HepG2 (cell line): ENCODE results near the gene ANXA5. TPM values are rescaled to one million over a fixed set of nuclear protein-coding genes. Genes with fewer than 3 reads are reported as not detected.

ENCODE experiments used
- ATAC-seq: fragments of 200-7000 bp; cut with Tn5 transposase; 3 replicates; pipeline ENCODE4 v1.9.1; 2020; ENCODE audit warnings: mild to moderate bottlenecking, moderate library complexity
- BruUV-seq: library from RNA; stranded (reverse); fragments of 400-500 nt; replicated peaks from 2 replicates; lab custom pipeline; 2021; lab: Mats Ljungman, UMichigan
- CTCF ChIA-PET: fragments of 300-600 bp; formaldehyde crosslinking; extraction: SDS; loops from one replicate; lab custom pipeline; 2021; ENCODE audit warnings: low total read pairs, inconsistent platforms, low intra/inter-chr PET ratio; lab: Yijun Ruan, JAX
- POLR2A ChIA-PET: fragments of 350-600 bp; sonication (Branson Sonifier 250); formaldehyde crosslinking; loops from one replicate; lab custom pipeline; 2020; ENCODE audit warnings: antibody characterized with exemption, inconsistent platforms; lab: Yijun Ruan, JAX
- DNase-seq: peaks from one replicate; pipeline ENCODE4 v3.0.0-alpha.2; 2015; ENCODE audit warnings: low spot score
- FAIRE-seq: peaks from 3 replicates; lab custom pipeline; 2011; peaks lifted over from hg19 to GRCh38; lab: Jason Lieb, UNC
- H2AFZ ChIP-seq: one replicate; pipeline ENCODE4 v1.6.1; 2011; ENCODE audit warnings: low read length, inconsistent platforms
- H3K27ac ChIP-seq: fragments of 300-600 bp; 3 replicates; pipeline ENCODE4 v1.8.0; 2011; ENCODE audit warnings: mixed run types, mild to moderate bottlenecking, mixed read lengths, low read length, inconsistent platforms; ENCODE audit not compliant: insufficient read depth; ENCODE audit errors: extremely low read length
- H3K27me3 ChIP-seq, 2 experiments: fragments of 200-600 bp in 1 of 2; 2 replicates in 1 of 2; 3 replicates in 1 of 2; pipeline versions ENCODE4 v1.6.0 to v1.8.0; 2011; ENCODE audit warnings: low read length in 2 of 2, mild to moderate bottlenecking in 2 of 2, moderate library complexity in 2 of 2, inconsistent platforms in 1 of 2; ENCODE audit not compliant: insufficient read depth in 2 of 2, control insufficient read depth in 1 of 2
- H3K36me3 ChIP-seq, 2 experiments: fragments of 200-600 bp in 1 of 2; replicated peaks in 1 of 2; 2 replicates in 1 of 2; 3 replicates in 1 of 2; pipeline versions ENCODE4 v1.5.1 to v1.8.0; 2011; ENCODE audit warnings: low read length in 2 of 2, inconsistent platforms in 1 of 2; ENCODE audit not compliant: insufficient read depth in 2 of 2, control insufficient read depth in 1 of 2
- H3K4me1 ChIP-seq: 2 replicates; pipeline ENCODE4 v1.5.1; 2012; ENCODE audit warnings: low read length, inconsistent platforms; ENCODE audit not compliant: insufficient read depth
- H3K4me2 ChIP-seq: 2 replicates; pipeline ENCODE4 v1.6.0; 2011; ENCODE audit warnings: low read depth, low read length, inconsistent platforms
- H3K4me3 ChIP-seq, 3 experiments: fragments of 200-600 bp in 1 of 3; sonication (generic), shearing (Covaris generic) in 1 of 3; replicated peaks in 1 of 3; 2 replicates each; pipeline ENCODE4 v1.5.1; 2011 to 2016; ENCODE audit warnings: low read length in 3 of 3, inconsistent platforms in 2 of 3, low read depth in 2 of 3, mild to moderate bottlenecking in 2 of 3, control low read depth in 1 of 3, mixed read lengths in 1 of 3; ENCODE audit not compliant: insufficient read depth in 1 of 3
- H3K79me2 ChIP-seq: one replicate; pipeline ENCODE4 v1.6.1; 2011; ENCODE audit warnings: low read length, inconsistent platforms; ENCODE audit not compliant: insufficient read depth
- H3K9ac ChIP-seq: 2 replicates; pipeline ENCODE4 v1.6.0; 2011; ENCODE audit warnings: mild to moderate bottlenecking, low read depth, low read length, inconsistent platforms; ENCODE audit not compliant: insufficient read depth
- H3K9me3 ChIP-seq: 2 replicates; pipeline ENCODE4 v1.5.1; 2012; ENCODE audit warnings: mild to moderate bottlenecking, low read length
- H4K20me1 ChIP-seq: 2 replicates; pipeline ENCODE4 v1.6.0; 2011; ENCODE audit warnings: inconsistent platforms, mild to moderate bottlenecking, low read length, moderate library complexity; ENCODE audit not compliant: insufficient read depth
- ARID2 ChIP-seq: sonication (generic); formaldehyde crosslinking; IDR thresholded peaks from 2 replicates; pipeline ENCODE4 v1.8.1; 2022; ENCODE audit warnings: mild to moderate bottlenecking, missing genetic modification reagents, borderline replicate concordance
- ARNTL ChIP-seq: sonication (generic); formaldehyde crosslinking; IDR thresholded peaks from 2 replicates; pipeline ENCODE4 v1.4.0; 2020; ENCODE audit warnings: mild to moderate bottlenecking, missing genetic modification reagents
- CEBPG ChIP-seq: IDR thresholded peaks from 2 replicates; pipeline ENCODE4 v1.6.1; 2016
- JUND ChIP-seq: sonication (generic); formaldehyde crosslinking; IDR thresholded peaks from 2 replicates; pipeline ENCODE4 v1.8.0; 2022; ENCODE audit warnings: mild to moderate bottlenecking, missing genetic modification reagents
- ONECUT2 ChIP-seq: sonication (generic); formaldehyde crosslinking; IDR thresholded peaks from 2 replicates; pipeline ENCODE4 v1.4.0; 2020; ENCODE audit warnings: missing genetic modification reagents
- SRY ChIP-seq: sonication (generic); formaldehyde crosslinking; IDR thresholded peaks from 2 replicates; pipeline ENCODE4 v1.8.0; 2022; ENCODE audit warnings: mild to moderate bottlenecking, missing genetic modification reagents
- ZBTB8A ChIP-seq: sonication (generic); formaldehyde crosslinking; IDR thresholded peaks from 2 replicates; pipeline ENCODE4 v1.4.0; 2020; ENCODE audit warnings: mild to moderate bottlenecking, low read depth, missing genetic modification reagents, borderline replicate concordance
- ZFP36L1 ChIP-seq: sonication (generic); formaldehyde crosslinking; IDR thresholded peaks from 2 replicates; pipeline ENCODE4 v1.8.0; 2022; ENCODE audit warnings: mild to moderate bottlenecking, missing genetic modification reagents, moderate library complexity
- ZFX ChIP-seq: sonication (generic); formaldehyde crosslinking; IDR thresholded peaks from 2 replicates; pipeline ENCODE4 v1.4.0; 2020; ENCODE audit warnings: mild to moderate bottlenecking, low read depth, missing genetic modification reagents, moderate library complexity
- ZNF232 ChIP-seq: sonication (generic); formaldehyde crosslinking; IDR thresholded peaks from 2 replicates; pipeline ENCODE4 v1.4.0; 2020; ENCODE audit warnings: missing genetic modification reagents, borderline replicate concordance
- ZNF782 ChIP-seq: sonication (generic); formaldehyde crosslinking; IDR thresholded peaks from 2 replicates; pipeline ENCODE4 v1.4.0; 2020; ENCODE audit warnings: missing genetic modification reagents, mild to moderate bottlenecking, borderline replicate concordance
- WGBS: methylation state at CpG from one replicate; pipeline ENCODE4 v1.1.6; 2017; ENCODE audit warnings: low lambda C conversion rate; 5-methylcytosine and 5-hydroxymethylcytosine counted together
- in situ Hi-C: cut with HindIII; loops from 2 replicates; pipeline ENCODE4 v1.10.0; 2017; ENCODE audit warnings: low pct_unique_long_range_greater_than_20kb; ENCODE audit not compliant: extremely low pct_ligation_motif_present
- intact Hi-C: fragments of 100-400 bp; cut with micrococcal nuclease; formaldehyde crosslinking; loops from one replicate; pipeline ENCODE4 v1.10.0; 2022; ENCODE audit not compliant: unreplicated experiment
- polyA plus RNA-seq, 8 experiments: library from polyadenylated mRNA; depleted of rRNA in 3 of 8; stranded (reverse) in 7 of 8; unstranded in 1 of 8; fragments of >200 nt; fragmentation: Illumina TruSeq in 4 of 8; extraction: Trizol in 4 of 8; gene quantifications; 2 replicates each; pipeline versions ENCODE4 v1.2.1 to v1.2.3, GENCODE V29; 2011 to 2016; ENCODE audit warnings: low read depth in 4 of 8, missing spikeins in 1 of 8, mixed read lengths in 1 of 8; ENCODE audit not compliant: insufficient read depth in 1 of 8
- total RNA-seq, 5 experiments: library from RNA; depleted of rRNA; stranded (reverse); fragments of >200 nt; fragmentation: Illumina TruSeq; extraction: Trizol; gene quantifications; 2 replicates each; pipeline ENCODE4 v1.2.3, GENCODE V29; 2016; ENCODE audit warnings: low read depth in 1 of 5
- TF ChIP-seq, protein P1 (sequence below): sonication (generic); formaldehyde crosslinking; conservative IDR thresholded peaks from 2 replicates; pipeline ENCODE4 v1.4.0; 2020; ENCODE audit warnings: missing genetic modification reagents
- TF ChIP-seq, protein P2 (sequence below): sonication (generic); formaldehyde crosslinking; IDR thresholded peaks from 2 replicates; pipeline ENCODE4 v1.5.1; 2020; ENCODE audit warnings: missing genetic modification reagents, mild to moderate bottlenecking, borderline replicate concordance

Gene ANXA5
- total and polyA plus RNA-seq, 2 of the 13 experiments (the other 11 are each of a cell fraction or from before 2014, with no cell fraction given), result 209 to 342 TPM

DNA sequence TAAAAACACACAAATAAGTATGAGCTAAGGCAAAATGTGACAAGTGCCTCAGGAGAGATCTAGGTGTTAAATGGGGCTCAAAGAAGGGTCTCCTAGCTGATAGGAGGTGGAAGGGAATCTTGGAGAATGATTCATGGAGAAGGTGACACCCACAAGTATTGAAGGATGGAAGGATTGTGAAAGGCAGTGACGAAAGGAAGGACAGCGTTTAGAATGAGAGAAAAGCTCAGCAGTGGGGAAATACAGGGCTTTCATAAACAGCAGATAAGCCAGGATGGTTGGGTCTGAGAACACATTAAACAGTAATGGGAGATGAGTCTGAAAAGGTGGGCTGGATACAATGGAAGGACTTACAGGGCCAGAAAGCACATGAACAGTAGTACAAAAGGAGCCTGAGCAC lies 11.5 kb downstream of the ANXA5 start (continued):
- no peak for TF ChIP-seq ZFX

DNA sequence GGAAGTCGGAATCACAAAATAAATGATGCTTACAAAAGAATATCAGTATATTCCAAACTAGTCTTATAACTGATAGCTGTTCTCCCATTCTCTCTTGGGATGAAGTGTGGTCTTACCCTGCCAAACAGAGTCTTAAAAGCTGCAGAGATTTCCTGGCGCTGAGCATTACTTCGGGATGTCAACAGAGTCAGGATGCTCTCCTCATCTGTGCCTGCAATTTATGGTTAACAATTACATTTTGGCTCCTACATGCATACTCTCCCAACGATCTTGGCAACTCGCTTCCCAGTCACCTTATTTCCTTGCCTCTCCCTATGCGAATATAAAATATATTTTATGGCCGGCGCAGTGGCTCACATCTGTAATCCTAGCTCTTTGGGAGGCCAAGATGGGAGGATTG lies 12.2 kb downstream of the ANXA5 start:
- H3K27me3 ChIP-seq, result no peaks in the 10 kb centered on the region
- BruUV-seq, result no TSS peak
- no peaks in the 10 kb centered on the region for H3K9me3 ChIP-seq
- no peak overlapping the region for H3K27ac ChIP-seq
- H3K9ac ChIP-seq, result no peak overlapping the region
- 98% methylated on average over 8 of the region's 8 CpGs for WGBS
- no peak for FAIRE-seq
- ATAC-seq, result no peak
- H3K4me3 ChIP-seq, result no peak overlapping the region
- no peak for TF ChIP-seq ZNF782 (CRISPR knock-in tag)
- no peak for DNase-seq
- CTCF ChIA-PET, result no interaction called here
- H3K4me2 ChIP-seq, result no peak overlapping the region
- POLR2A ChIA-PET, result interaction anchor here (1.1 kb wide), 1 partner anchor 9 kb away, joined by 4 read pairs; no protein-coding TSS in a partner anchor
- in situ Hi-C loops, result no loop called here
- no peak overlapping the region for H2AFZ ChIP-seq
- H4K20me1 ChIP-seq, result peaks cover 11% of the 10 kb centered on the region
- peaks cover 21% of the 10 kb centered on the region for H3K4me1 ChIP-seq
- peaks cover 28% of the 10 kb centered on the region for H3K79me2 ChIP-seq
- intact Hi-C loops, result no loop called here
- H3K36me3 ChIP-seq, result peaks cover 22 to 62% of the 10 kb centered on the region in 2 experiments

DNA sequence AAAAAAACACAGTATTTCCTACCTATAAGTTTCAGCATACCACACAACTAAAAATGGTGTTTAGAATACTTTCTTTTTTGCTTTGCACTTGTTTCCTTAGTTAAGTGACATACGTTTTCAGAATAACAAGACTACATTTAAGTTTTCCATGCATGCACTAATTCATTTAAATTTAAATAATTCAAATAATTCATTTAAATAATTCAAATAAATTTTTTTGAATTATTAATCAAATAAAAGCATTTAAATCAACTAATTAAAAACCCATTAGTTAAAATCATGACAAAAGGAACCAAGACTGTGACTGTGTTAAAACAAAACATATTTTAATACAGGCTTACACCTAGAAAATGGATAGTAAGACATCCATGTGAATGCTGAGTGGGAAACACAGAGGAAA lies 12.8 kb downstream of the ANXA5 start:
- 94% methylated on average over 1 of the region's 1 CpG for WGBS
- intact Hi-C loops (no loop called here), in situ Hi-C loops (no loop called here)
- CTCF ChIA-PET, result no interaction called here
- Histone ChIP-seq H3K79me2 (peaks cover 23% of the 10 kb centered on the region), H3K9me3 (no peaks in the 10 kb centered on the region), H3K4me1 (peaks cover 21% of the 10 kb centered on the region), H3K9ac (no peak overlapping the region), H2AFZ (no peak overlapping the region), H3K4me2 (no peak overlapping the region), H3K4me3 (no peak overlapping the region), H3K27ac (no peak overlapping the region), H3K27me3 (no peaks in the 10 kb centered on the region), H4K20me1 (peaks cover 10% of the 10 kb centered on the region), H3K36me3 (peaks cover 23 to 63% of the 10 kb centered on the region in 2 experiments)
- no peak for FAIRE-seq
- no peak for ATAC-seq
- no peak for DNase-seq
- BruUV-seq, result no TSS peak
- POLR2A ChIA-PET, result interaction anchor here (1.1 to 1.3 kb wide), 2 partner anchors 8 to 13 kb away, joined by 3 to 4 read pairs; partner anchors contain the start of gene ANXA5
- no peak for TF ChIP-seq CEBPG (CRISPR knock-in tag)
- TF ChIP-seq ZBTB8A, result no peak
- TF ChIP-seq ARID2 (CRISPR knock-in tag), result no peak
- TF ChIP-seq ZNF232, result no peak
- TF ChIP-seq ZFP36L1 (CRISPR knock-in tag), result no peak
- TF ChIP-seq, protein P1, sequence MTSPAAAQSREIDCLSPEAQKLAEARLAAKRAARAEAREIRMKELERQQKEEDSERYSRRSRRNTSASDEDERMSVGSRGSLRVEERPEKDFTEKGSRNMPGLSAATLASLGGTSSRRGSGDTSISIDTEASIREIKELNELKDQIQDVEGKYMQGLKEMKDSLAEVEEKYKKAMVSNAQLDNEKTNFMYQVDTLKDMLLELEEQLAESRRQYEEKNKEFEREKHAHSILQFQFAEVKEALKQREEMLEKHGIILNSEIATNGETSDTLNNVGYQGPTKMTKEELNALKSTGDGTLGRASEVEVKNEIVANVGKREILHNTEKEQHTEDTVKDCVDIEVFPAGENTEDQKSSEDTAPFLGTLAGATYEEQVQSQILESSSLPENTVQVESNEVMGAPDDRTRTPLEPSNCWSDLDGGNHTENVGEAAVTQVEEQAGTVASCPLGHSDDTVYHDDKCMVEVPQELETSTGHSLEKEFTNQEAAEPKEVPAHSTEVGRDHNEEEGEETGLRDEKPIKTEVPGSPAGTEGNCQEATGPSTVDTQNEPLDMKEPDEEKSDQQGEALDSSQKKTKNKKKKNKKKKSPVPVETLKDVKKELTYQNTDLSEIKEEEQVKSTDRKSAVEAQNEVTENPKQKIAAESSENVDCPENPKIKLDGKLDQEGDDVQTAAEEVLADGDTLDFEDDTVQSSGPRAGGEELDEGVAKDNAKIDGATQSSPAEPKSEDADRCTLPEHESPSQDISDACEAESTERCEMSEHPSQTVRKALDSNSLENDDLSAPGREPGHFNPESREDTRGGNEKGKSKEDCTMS (CRISPR knock-in tag), result no peak
- TF ChIP-seq, protein P2, sequence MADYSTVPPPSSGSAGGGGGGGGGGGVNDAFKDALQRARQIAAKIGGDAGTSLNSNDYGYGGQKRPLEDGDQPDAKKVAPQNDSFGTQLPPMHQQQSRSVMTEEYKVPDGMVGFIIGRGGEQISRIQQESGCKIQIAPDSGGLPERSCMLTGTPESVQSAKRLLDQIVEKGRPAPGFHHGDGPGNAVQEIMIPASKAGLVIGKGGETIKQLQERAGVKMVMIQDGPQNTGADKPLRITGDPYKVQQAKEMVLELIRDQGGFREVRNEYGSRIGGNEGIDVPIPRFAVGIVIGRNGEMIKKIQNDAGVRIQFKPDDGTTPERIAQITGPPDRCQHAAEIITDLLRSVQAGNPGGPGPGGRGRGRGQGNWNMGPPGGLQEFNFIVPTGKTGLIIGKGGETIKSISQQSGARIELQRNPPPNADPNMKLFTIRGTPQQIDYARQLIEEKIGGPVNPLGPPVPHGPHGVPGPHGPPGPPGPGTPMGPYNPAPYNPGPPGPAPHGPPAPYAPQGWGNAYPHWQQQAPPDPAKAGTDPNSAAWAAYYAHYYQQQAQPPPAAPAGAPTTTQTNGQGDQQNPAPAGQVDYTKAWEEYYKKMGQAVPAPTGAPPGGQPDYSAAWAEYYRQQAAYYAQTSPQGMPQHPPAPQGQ (CRISPR knock-in tag), result no peak
- no peak for TF ChIP-seq SRY (CRISPR knock-in tag)
- TF ChIP-seq ARNTL (CRISPR knock-in tag), result no peak
- TF ChIP-seq JUND, result no peak
- no peak for TF ChIP-seq ONECUT2
